DOHH2 (cell line): ENCODE measurements around the gene YBEY.
A peak's percentile ranks its signal among the peaks of the same experiment; 100 is the strongest.

Experiments
- H3F3A ChIP-seq: fragments of 200-600 bp; sonication (generic), shearing (Covaris generic); 2 replicates; pipeline ENCODE4 v1.6.0; 2016; ENCODE audit warnings: antibody characterized with exemption, mild to moderate bottlenecking; ENCODE audit not compliant: control insufficient read depth, insufficient read depth
- H3K27ac ChIP-seq: fragments of 200-600 bp; sonication (generic); 2 replicates; pipeline ENCODE4 v1.5.1; 2014; ENCODE audit warnings: low read depth, mild to moderate bottlenecking, low read length, moderate library complexity
- H3K27me3 ChIP-seq: fragments of 200-600 bp; sonication (generic); 2 replicates; pipeline ENCODE4 v1.6.1; 2014; ENCODE audit warnings: mild to moderate bottlenecking, low read length, mixed read lengths; ENCODE audit not compliant: control insufficient read depth
- H3K36me3 ChIP-seq: fragments of 200-600 bp; sonication (generic); 2 replicates; pipeline ENCODE4 v1.6.1; 2014; ENCODE audit warnings: mild to moderate bottlenecking, low read length, moderate library complexity, mixed read lengths; ENCODE audit not compliant: control insufficient read depth
- H3K4me1 ChIP-seq: fragments of 200-600 bp; sonication (generic); 2 replicates; pipeline ENCODE4 v1.6.1; 2014; ENCODE audit warnings: mild to moderate bottlenecking, low read length, mixed read lengths; ENCODE audit not compliant: control insufficient read depth
- H3K4me2 ChIP-seq: fragments of 200-600 bp; sonication (generic); 2 replicates; pipeline ENCODE4 v1.6.0; 2014; ENCODE audit warnings: mild to moderate bottlenecking, low read length, moderate library complexity
- H3K4me3 ChIP-seq: fragments of 200-600 bp; sonication (generic); 2 replicates; pipeline ENCODE4 v1.5.1; 2014; ENCODE audit warnings: mild to moderate bottlenecking, low read length, mixed read lengths
- H3K79me2 ChIP-seq: fragments of 200-600 bp; sonication (generic); 2 replicates; pipeline ENCODE4 v1.6.1; 2014; ENCODE audit warnings: mild to moderate bottlenecking, low read length, mixed read lengths; ENCODE audit not compliant: control insufficient read depth
- H3K9me2 ChIP-seq: fragments of 200-600 bp; sonication (generic); replicated peaks from 2 replicates; pipeline ENCODE4 v1.6.1; 2014; ENCODE audit warnings: mild to moderate bottlenecking, low read length, mixed read lengths; ENCODE audit not compliant: control insufficient read depth
- H3K9me3 ChIP-seq: fragments of 200-600 bp; sonication (generic); 2 replicates; pipeline ENCODE4 v1.6.1; 2014; ENCODE audit warnings: antibody characterized with exemption, low read length, mixed read lengths; ENCODE audit not compliant: control insufficient read depth, insufficient read depth
- H4K20me1 ChIP-seq: fragments of 200-600 bp; sonication (generic); 2 replicates; pipeline ENCODE4 v1.6.0; 2014; ENCODE audit warnings: low read depth, mild to moderate bottlenecking, antibody characterized with exemption, low read length, moderate library complexity; ENCODE audit not compliant: control insufficient read depth, insufficient read depth
- EZH2phosphoT487 ChIP-seq: fragments of 200-600 bp; sonication (generic); IDR thresholded peaks from 2 replicates; pipeline ENCODE4 v1.6.1; 2017; ENCODE audit warnings: borderline replicate concordance, mild to moderate bottlenecking, antibody characterized with exemption, low read length, moderate library complexity, mixed read lengths
- TF ChIP-seq, protein P1 (sequence below): fragments of 200-600 bp; sonication (generic); IDR thresholded peaks from one replicate; pipeline ENCODE4 v1.5.1; 2014; ENCODE audit warnings: antibody characterized with exemption, mild to moderate bottlenecking, low read depth, low read length; ENCODE audit not compliant: poor library complexity, severe bottlenecking

YBEY gene

DNA sequence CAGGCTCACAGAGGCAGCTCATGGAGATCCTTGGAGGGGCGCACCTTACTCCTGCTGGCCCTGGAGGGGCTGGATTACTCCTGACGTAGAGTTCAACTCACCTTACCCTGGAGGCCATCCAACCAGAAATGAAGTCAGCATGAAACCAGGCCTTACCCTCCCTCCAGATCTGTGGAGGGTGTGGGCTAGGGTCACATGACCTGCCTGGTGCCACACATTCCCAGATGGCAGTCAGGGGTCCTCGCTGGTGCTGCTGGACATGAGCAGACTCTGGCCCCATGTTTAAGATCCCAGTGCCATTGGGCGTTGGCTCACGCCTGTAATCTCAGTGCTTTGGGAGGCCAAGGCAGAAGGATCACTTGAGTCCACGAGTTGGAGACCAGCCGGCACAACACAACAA is 33.0 kb downstream of the YBEY start:
- TF ChIP-seq EZH2phosphoT487: no peak
- Histone ChIP-seq H3K9me3 (no peaks in the 10 kb centered on the region), H3K27me3 (no peaks in the 10 kb centered on the region), H3K79me2 (peaks cover 62% of the 10 kb centered on the region), H3K4me3 (no peak overlapping the region), H3F3A (peaks cover 4% of the 10 kb centered on the region; the same call in 1 of the 2 replicates), H3K4me1 (peaks cover 24% of the 10 kb centered on the region), H3K9me2 (no peaks in the 10 kb centered on the region), H3K36me3 (peaks cover 88% of the 10 kb centered on the region), H3K4me2 (peak overlapping the region; percentile 16; the same call in 1 of the 2 replicates), H3K27ac (no peak overlapping the region), H4K20me1 (peaks cover 19% of the 10 kb centered on the region)

DNA sequence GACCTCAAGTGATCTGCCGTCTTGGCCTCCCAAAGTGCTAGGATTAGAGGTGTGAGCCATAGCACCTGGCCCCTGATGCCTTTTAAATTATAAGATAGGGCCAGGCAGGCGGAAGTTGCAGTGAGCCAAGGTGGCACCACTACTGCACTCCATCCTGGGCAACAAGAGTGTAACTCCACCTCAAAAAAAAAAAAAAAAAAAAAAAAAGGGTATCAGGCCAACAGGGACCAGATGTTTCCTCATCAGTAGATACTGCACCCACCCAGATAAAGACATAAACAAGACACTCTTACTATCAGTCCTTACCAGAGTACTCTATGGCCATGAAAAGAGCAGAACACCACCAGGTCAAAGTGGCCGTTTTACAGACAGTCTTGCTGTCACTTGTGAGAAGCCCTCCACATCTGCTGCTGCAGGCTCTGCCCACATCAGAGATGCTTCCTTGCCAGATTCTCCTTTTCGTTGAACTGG is 34.2 kb downstream of the YBEY start:
- Histone ChIP-seq H4K20me1 (peaks cover 19% of the 10 kb centered on the region), H3K79me2 (peaks cover 71% of the 10 kb centered on the region), H3K36me3 (peaks cover 80% of the 10 kb centered on the region), H3K4me2 (peak overlapping the region; percentile 98), H3K4me1 (peaks cover 25% of the 10 kb centered on the region), H3K27me3 (no peaks in the 10 kb centered on the region), H3K27ac (no peak overlapping the region), H3F3A (peaks cover 4% of the 10 kb centered on the region; the same call in 1 of the 2 replicates), H3K9me3 (no peaks in the 10 kb centered on the region), H3K9me2 (no peaks in the 10 kb centered on the region), H3K4me3 (peak overlapping the region; percentile 76)
- TF ChIP-seq, protein P1, sequence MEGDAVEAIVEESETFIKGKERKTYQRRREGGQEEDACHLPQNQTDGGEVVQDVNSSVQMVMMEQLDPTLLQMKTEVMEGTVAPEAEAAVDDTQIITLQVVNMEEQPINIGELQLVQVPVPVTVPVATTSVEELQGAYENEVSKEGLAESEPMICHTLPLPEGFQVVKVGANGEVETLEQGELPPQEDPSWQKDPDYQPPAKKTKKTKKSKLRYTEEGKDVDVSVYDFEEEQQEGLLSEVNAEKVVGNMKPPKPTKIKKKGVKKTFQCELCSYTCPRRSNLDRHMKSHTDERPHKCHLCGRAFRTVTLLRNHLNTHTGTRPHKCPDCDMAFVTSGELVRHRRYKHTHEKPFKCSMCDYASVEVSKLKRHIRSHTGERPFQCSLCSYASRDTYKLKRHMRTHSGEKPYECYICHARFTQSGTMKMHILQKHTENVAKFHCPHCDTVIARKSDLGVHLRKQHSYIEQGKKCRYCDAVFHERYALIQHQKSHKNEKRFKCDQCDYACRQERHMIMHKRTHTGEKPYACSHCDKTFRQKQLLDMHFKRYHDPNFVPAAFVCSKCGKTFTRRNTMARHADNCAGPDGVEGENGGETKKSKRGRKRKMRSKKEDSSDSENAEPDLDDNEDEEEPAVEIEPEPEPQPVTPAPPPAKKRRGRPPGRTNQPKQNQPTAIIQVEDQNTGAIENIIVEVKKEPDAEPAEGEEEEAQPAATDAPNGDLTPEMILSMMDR: no peak
- TF ChIP-seq EZH2phosphoT487: no peak

DNA sequence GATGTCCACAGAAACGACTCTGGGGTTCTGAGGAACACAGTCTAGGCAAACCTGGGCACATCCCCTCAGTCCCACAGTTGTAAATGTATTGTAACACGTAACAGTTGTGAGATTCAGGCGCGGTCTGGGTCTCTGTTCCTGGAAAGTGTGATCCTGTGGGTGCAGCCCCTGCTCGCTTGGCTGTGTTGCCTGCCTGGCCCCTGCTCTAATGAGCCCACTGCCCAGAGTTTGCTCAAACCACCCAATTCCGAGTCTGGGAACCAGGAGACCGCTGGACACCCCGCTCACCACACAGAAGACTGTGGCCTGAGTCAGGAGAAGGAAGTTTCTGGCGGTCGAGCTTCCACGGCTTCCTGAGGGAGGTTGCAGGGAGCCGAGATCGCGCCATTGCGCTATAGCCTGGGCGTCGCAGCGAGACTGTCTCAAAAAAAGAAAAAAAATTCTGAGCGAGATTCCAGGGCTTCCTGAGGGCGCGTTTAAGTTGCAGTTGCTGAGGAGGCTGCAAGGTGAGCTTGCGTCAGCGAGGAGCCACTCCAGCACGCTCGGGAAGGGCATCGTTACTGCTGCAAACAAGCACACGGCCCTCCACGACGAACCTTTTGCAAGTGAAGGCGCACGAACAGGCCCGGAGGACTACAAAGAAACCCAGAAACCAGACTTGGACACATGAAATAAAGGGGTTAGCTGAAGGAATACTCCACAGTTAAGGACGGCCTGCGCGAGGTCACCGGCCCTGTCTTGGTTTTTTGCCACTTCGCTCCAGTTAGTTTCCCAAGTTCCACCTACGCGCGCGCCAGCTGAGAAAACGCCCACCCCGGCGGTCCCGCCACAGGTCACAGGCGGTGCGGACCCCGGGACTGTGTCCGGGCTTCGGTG is 36.4 kb downstream of the YBEY start:
- Histone ChIP-seq H3K9me2 (no peaks in the 10 kb centered on the region), H3K4me1 (peaks cover 36% of the 10 kb centered on the region), H3K27ac (peak overlapping the region; percentile 80), H4K20me1 (peaks cover 19% of the 10 kb centered on the region), H3K4me2 (peak overlapping the region; percentile 98), H3K27me3 (no peaks in the 10 kb centered on the region), H3K36me3 (peaks cover 69% of the 10 kb centered on the region), H3K4me3 (peak overlapping the region; percentile 76), H3F3A (peaks cover 4% of the 10 kb centered on the region; the same call in 1 of the 2 replicates), H3K9me3 (no peaks in the 10 kb centered on the region), H3K79me2 (peaks cover 86% of the 10 kb centered on the region)
- TF ChIP-seq, protein P1: no peak
- TF ChIP-seq EZH2phosphoT487: no peak

DNA sequence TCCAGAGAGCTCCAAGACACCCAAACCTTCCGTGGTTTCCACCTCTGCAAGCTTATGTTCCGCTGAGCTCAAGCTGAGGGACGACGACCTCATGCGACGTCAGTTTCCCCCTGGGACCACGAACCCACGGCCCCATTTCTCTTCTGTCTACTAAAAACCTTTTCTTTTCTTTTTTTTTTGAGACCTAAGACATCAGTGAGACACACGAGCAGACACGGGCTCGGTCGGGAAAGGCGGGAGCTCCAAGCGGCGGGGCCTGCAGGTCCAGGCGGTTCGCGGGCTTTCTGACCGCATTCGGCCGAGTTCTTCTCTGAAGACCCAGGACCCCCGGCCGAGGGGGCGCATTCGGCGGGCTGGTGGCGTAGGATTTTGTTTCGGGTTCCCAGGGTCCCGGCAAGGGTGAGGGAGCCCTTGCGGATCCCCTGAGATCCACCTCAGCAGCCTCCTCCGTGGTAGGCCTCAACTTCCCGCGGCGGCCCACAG is 37.1 kb downstream of the YBEY start:
- TF ChIP-seq, protein P1: no peak
- TF ChIP-seq EZH2phosphoT487: no peak
- H3K4me1 ChIP-seq: peaks cover 36% of the 10 kb centered on the region
- H3K79me2 ChIP-seq: peaks cover 89% of the 10 kb centered on the region
- no peaks in the 10 kb centered on the region for H3K9me2 ChIP-seq
- H3F3A ChIP-seq: peaks cover 4% of the 10 kb centered on the region; the same call in 1 of the 2 replicates
- H3K27ac ChIP-seq: peak overlapping the region; percentile 80
- H3K36me3 ChIP-seq: peaks cover 69% of the 10 kb centered on the region
- H3K9me3 ChIP-seq: no peaks in the 10 kb centered on the region
- peak overlapping the region; percentile 76 for H3K4me3 ChIP-seq
- H4K20me1 ChIP-seq: peaks cover 19% of the 10 kb centered on the region
- no peaks in the 10 kb centered on the region for H3K27me3 ChIP-seq
- peak overlapping the region; percentile 98 for H3K4me2 ChIP-seq
